ENCODE results near the gene STAB2.

GRCh38 chr12:103798586-103798985, 211.5 kb downstream of the STAB2 start:
- TF ChIP-seq CTCF (IDR thresholded peaks at IDR 0.05; ENCODE audit: insufficient read depth, low read length, poor library complexity, severe bottlenecking), result no peak
- no peak for TF ChIP-seq EZH2phosphoT487 (conservative IDR thresholded peaks at IDR 0.05; ENCODE audit: low read length)

Measured in SU-DHL-6 (cell line).